ENCODE measurements around the gene TSGA10IP. TPM values are rescaled to one million over a fixed set of nuclear protein-coding genes. Genes with fewer than 3 reads are reported as not detected.

Gene TSGA10IP
- polyA plus RNA-seq, 4 donors, result not detected

DNA sequence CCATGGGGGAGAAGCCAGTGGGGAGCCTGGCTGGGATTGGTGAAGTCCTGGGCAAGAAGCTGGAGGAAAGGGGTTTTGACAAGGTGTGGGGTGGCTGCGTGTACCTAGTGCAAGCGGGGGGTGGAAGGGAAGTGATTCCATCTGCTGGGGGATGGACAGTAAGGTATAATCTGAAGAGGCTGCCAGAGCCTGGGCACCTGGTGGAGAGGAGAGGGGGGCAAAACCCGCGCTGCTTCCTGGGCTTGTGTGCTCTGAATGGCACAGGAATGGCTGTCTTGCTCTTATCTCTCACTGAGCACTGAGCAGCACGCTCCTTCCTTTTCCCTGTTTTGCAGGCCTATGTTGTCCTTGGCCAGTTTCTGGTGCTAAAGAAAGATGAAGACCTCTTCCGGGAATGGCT, 58.0 kb downstream of the TSGA10IP start:
- DNase-seq (ENCODE audit: low read depth in 4 of 4, low spot score in 3 of 4), result no peak

DNA sequence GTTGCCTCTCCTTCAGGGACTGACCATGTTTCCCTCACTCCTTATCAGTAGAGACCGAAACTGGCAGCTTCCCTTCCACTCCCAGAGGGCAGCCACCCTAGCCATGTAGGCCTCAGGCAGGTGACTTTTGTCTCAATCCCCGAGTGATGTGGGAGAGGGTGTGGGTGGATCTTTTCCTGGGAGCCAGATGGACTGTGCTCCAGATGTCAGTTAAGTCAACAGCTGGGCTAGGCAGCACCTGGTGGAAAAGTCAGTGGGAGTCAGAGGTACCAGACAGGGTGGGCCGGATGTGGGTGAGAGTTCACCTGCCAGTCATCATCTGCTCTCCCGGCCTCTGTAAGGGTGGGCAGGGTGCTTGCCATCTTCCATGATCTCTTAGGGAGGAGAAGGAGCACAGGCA, 58.9 kb downstream of the TSGA10IP start:
- no peak for DNase-seq (ENCODE audit: low read depth in 4 of 4, low spot score in 3 of 4)

DNA sequence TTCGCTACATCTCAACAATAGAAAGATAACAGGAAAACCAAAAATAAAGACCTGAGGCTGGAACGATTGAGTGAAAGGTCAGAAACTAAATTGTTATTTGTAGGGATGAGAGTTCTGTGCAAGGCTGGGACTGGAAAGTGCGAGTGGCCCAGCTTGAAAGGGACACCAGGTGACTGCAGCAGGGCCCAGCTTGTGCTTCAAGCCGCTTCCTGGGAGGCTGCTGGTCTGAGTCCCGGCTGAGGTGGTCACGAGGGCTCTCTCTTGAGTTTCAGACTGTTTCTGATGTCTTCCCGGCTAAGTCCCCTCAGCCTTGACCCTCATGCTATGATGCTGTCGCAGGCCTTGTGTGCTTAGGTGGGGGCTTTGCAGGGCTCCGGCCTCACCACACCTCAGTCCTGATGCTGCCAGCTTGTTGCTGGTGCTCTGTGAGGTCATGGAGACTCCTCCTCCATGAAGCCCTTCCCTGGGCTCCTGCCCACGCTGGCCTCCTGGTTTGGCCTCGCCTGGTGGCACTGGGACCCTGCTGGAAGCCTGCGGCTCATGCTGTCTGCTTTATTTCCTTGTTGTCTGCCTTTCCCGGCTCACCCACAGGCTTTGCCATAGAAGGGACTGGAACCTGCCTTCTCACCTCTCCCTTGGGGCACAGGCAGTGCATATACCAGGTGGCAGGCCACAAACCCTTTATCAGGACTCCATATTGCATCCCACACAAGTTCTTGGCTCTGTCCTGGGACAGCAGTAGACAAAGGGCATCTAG, 61.0 kb downstream of the TSGA10IP start:
- DNase-seq (ENCODE audit: low read depth in 4 of 4, low spot score in 3 of 4), result no peak

DNA sequence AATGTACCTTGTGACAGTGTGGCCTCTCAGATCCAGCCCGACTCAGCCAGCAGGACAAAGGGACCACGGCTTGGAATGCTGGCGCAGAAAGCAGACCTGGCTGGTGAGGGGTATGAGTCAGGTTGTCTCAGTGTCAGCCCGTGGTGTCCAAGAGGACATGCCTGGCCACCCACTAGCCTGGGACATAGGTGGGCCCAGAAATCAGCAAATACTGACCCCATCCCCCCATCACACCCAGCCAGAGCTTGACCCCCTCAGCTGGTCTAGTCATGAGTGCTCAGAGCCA, 61.6 kb downstream of the TSGA10IP start:
- no peak for DNase-seq (ENCODE audit: low read depth in 4 of 4, low spot score in 3 of 4)

- no peak for DNase-seq (ENCODE audit: low read depth in 4 of 4, low spot score in 3 of 4)
Observed at GRCh38 chr11:66007201-66007634, 61.9 kb downstream of the TSGA10IP start.

GRCh38 chr11:66008095-66008467, 62.8 kb downstream of the TSGA10IP start:
- no peak for DNase-seq (ENCODE audit: low read depth in 4 of 4, low spot score in 3 of 4)

DNA sequence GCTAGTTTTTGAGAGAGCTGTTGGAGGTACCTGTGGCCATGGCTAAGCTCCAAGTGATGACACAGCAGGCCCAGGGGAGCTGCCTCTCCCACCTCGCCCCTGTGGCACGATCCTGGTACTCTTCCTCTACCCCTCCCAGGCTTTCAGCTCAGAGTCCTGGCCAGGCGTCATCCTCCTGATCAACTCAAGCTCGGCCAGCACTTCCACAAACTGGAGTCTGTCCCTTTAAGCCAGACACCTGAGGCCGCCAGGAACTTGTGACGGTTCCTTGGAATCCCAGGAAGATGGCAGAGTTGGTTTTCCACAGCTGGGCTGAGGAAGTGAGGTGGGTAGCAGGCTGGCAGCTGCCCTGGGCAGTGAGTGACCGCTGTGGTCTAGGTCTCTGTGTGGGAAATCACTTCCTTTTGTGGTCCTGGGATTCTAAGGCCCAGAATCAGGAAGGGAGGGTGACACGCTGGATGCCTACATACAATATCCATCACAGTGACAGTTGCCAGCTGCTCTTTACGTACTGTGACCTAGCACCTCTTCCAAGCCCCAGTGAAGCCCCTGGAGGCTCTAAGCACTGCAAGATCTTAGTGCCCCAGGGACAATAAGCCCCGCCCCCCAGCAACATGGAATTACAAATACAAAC, 63.3 kb downstream of the TSGA10IP start:
- DNase-seq (ENCODE audit: low read depth in 4 of 4, low spot score in 3 of 4), result no peak

Other genes with a start within 250 kb of the TSGA10IP start
- gene KAT5, start 233.2 kb upstream of the TSGA10IP start, polyA plus RNA-seq (ENCODE audit: insufficient read length in 4 of 4), result 10 to 100 TPM; 47.9 to 80.4 (median 65.7) TPM
- 10 to 100 TPM; 32.0 to 59.4 (median 36.5) TPM for gene RNASEH2C, start 224.7 kb upstream of the TSGA10IP start, polyA plus RNA-seq (ENCODE audit: insufficient read length in 4 of 4)
- 1 to 10 TPM; 2.7 to 9.7 (median 6.0) TPM for gene AP5B1, start 164.5 kb upstream of the TSGA10IP start, polyA plus RNA-seq (ENCODE audit: insufficient read length in 4 of 4)
- gene OVOL1, start 158.4 kb upstream of the TSGA10IP start, polyA plus RNA-seq (ENCODE audit: insufficient read length in 4 of 4), result 10 to 100 TPM in 2 of 4 donors, 1 to 10 TPM in 1, under 1 TPM in 1; 0.23 to 15.9 (median 9.9) TPM
- gene SNX32, start 111.5 kb upstream of the TSGA10IP start, polyA plus RNA-seq (ENCODE audit: insufficient read length in 4 of 4), result 1 to 10 TPM; 2.0 to 4.1 (median 2.9) TPM
- gene CFL1, start 87.3 kb upstream of the TSGA10IP start, polyA plus RNA-seq (ENCODE audit: insufficient read length in 4 of 4), result 100 to 1,000 TPM; 672 to 810 (median 730) TPM
- 10 to 100 TPM; 40.5 to 64.2 (median 48.2) TPM for gene MUS81, start 85.0 kb upstream of the TSGA10IP start, polyA plus RNA-seq (ENCODE audit: insufficient read length in 4 of 4)
- gene EFEMP2, start 72.7 kb upstream of the TSGA10IP start, polyA plus RNA-seq (ENCODE audit: insufficient read length in 4 of 4), result 100 to 1,000 TPM; 102 to 212 (median 121) TPM
- gene CTSW, start 65.6 kb upstream of the TSGA10IP start, polyA plus RNA-seq (ENCODE audit: insufficient read length in 4 of 4), result 1 to 10 TPM in 2 of 4 donors, under 1 TPM in 2; 0.92 to 1.4 (median 1.1) TPM
- 10 to 100 TPM; 65.4 to 95.5 (median 90.1) TPM for gene FIBP, start 57.0 kb upstream of the TSGA10IP start, polyA plus RNA-seq (ENCODE audit: insufficient read length in 4 of 4)
- gene CCDC85B, start 54.8 kb upstream of the TSGA10IP start, polyA plus RNA-seq (ENCODE audit: insufficient read length in 4 of 4), result 10 to 100 TPM in 2 of 4 donors, 1 to 10 TPM in 2; 4.8 to 15.0 (median 9.7) TPM
- gene FOSL1, start 45.1 kb upstream of the TSGA10IP start, polyA plus RNA-seq (ENCODE audit: insufficient read length in 4 of 4), result under 1 TPM in 2 of 4 donors, not detected in 2; 0.23 to 0.30 TPM
- 10 to 100 TPM; 36.8 to 50.2 (median 38.8) TPM for gene C11orf68, start 26.4 kb upstream of the TSGA10IP start, polyA plus RNA-seq (ENCODE audit: insufficient read length in 4 of 4)
- gene DRAP1, start 26.1 kb upstream of the TSGA10IP start, polyA plus RNA-seq (ENCODE audit: insufficient read length in 4 of 4), result 100 to 1,000 TPM in 1 of 4 donors, 10 to 100 TPM in 3; 73.8 to 106 (median 81.9) TPM
- gene SART1, start 16.3 kb downstream of the TSGA10IP start, polyA plus RNA-seq (ENCODE audit: insufficient read length in 4 of 4), result 10 to 100 TPM; 41.9 to 57.8 (median 47.7) TPM
- 10 to 100 TPM; 18.6 to 31.6 (median 27.8) TPM for gene EIF1AD, start 56.7 kb downstream of the TSGA10IP start, polyA plus RNA-seq (ENCODE audit: insufficient read length in 4 of 4)
- gene BANF1, start 57.0 kb downstream of the TSGA10IP start, polyA plus RNA-seq (ENCODE audit: insufficient read length in 4 of 4), result 100 to 1,000 TPM; 256 to 283 (median 266) TPM
- gene CST6, start 66.5 kb downstream of the TSGA10IP start, polyA plus RNA-seq (ENCODE audit: insufficient read length in 4 of 4), result not detected
- gene CATSPER1, start 81.0 kb downstream of the TSGA10IP start, polyA plus RNA-seq (ENCODE audit: insufficient read length in 4 of 4), result not detected
- 1 to 10 TPM; 3.5 to 7.1 (median 4.3) TPM for gene GAL3ST3, start 103.7 kb downstream of the TSGA10IP start, polyA plus RNA-seq (ENCODE audit: insufficient read length in 4 of 4)
- gene SF3B2, start 106.9 kb downstream of the TSGA10IP start, polyA plus RNA-seq (ENCODE audit: insufficient read length in 4 of 4), result 100 to 1,000 TPM; 185 to 261 (median 236) TPM
- 10 to 100 TPM; 43.6 to 60.4 (median 49.3) TPM for gene PACS1, start 124.8 kb downstream of the TSGA10IP start, polyA plus RNA-seq (ENCODE audit: insufficient read length in 4 of 4)